MM.1S (cell line): ENCODE measurements around the gene BCL7B.
"Not testable (repeated sequence)": the region's sequence is repeated elsewhere in the genome, so short reads cannot be mapped to it uniquely, and the experiment has no call there.

Experiments used
- CTCF ChIP-seq: fragments of 300-600 bp; sonication (generic); IDR thresholded peaks from 2 replicates; pipeline ENCODE4 v1.5.1; 2016; ENCODE audit warnings: antibody characterized with exemption, low read length, mixed read lengths
- EZH2 ChIP-seq: fragments of 300-600 bp; sonication (generic); optimal IDR thresholded peaks from 2 replicates; pipeline ENCODE3; 2017; ENCODE audit warnings: low read depth, mild to moderate bottlenecking, antibody characterized with exemption, low read length, mixed read lengths

- not testable (repeated sequence) for TF ChIP-seq CTCF, EZH2
Observed at GRCh38 chr7:73550093-73550492, 7.4 kb downstream of the BCL7B start.
